GM21367 (cell line): Measurements from ENCODE around the gene SORBS1.
"Not testable (repeated sequence)": the region's sequence is repeated elsewhere in the genome, so short reads cannot be mapped to it uniquely, and the experiment has no call there.

Experiments
- ATAC-seq: cut with Tn5 transposase; IDR thresholded peaks from one replicate; pipeline ENCODE4 v1.9.1; 2021; ENCODE audit not compliant: unreplicated experiment

SORBS1 gene

DNA sequence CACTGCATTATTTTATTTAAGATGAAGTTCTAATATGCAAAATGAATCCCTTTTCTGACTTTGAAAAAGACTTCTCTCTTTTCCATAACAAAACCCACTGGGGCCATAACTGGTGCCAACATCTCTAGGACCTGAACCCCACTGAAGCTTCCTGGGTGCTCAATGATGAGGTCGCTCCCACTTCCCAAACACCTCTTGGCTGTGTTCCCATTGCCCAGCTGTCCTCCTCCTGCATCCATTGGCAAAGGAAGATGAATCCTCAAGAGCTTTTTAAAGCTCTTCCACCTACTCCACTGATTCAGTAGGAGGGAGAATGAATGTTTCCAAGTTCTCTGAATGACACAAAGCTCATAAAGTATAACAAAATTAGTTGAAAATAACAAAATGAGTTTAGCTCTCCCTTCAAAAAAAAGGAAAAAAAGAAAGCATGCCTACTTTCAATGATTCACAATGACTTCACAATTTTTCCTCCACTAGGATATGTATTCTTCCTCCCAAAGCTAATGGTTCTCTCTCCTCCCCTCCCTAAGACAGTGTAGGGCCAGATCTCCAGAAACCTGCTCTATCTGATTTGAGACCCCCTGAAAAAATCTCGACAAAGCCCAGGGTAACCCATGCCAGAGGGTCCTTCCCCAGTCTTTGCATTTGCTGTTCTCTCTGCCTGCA, 64.8 kb downstream of the SORBS1 start:
- ATAC-seq = no peak

DNA sequence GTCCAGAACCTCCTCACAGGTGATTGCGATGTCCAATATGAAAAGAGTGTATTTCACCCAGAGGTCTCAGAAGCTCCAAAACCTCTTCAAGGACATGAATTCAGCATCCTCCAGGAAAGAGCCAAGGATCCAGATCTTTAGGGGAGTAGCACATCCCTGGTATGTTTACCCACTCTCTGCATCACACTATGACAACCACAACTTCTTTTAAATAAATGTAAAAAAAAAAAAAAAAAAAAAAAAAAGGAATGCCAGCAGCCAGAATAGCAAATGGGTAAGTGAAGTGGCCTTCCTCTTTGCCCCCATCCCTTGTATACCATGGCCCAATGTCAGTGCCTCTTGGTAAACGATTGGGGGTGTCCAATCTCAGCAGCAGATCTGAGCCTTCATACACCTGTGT, 67.3 kb downstream of the SORBS1 start:
- ATAC-seq = no peak

DNA sequence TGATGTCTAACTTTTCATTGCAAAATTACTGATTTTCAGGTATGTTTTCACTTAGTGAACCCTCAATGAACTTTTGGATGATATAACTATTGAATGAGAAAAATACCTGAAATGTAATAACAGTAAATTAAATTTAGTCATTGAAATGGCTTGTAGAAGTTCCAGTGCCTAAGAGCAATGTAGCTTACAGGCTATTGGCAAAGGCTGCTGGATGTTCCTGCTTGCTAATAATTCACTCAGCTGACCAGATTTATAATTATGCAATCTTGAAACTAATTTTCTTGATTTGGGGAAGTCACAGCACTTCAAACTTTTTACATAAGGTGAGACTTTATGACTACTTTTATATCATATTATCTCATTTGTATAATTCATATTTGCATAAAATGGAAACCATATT, 73.2 kb downstream of the SORBS1 start:
- ATAC-seq = no peak

DNA sequence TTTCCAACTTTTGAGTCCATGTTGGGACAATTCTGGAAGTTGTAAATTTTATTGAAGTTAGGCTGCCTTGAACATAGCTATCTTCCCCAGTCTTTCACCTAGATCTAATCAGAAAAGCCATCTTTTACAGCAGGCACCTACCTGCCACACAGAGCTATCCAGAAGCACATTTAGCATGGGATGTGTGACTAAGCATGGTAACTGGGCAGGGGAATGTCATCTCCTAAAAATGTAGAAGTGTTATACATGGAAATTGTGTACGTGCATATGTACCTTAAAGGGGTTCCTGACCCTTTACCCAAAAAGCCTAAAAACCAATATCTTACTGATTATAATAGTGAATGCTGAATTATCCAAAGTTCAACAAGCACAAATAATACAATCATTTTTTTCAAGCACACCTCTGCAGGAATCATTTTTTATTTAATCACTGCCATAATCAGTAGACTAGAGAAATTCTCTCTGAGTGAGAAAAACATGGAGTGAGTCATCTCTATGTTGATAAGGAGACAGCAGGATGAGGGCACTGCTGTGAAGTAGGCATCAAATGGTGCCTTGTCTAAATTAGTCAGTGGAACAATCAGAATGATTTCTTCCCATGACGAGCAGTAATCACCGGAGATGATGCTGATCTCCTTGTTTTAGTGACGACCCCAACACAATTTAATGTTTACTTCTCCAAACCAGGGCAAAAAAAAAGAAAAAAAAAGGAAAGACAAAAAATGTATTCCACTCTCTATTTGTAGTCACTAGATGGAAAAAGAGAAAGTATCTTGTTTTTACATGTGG, 75.9 kb downstream of the SORBS1 start:
- ATAC-seq = no peak

DNA sequence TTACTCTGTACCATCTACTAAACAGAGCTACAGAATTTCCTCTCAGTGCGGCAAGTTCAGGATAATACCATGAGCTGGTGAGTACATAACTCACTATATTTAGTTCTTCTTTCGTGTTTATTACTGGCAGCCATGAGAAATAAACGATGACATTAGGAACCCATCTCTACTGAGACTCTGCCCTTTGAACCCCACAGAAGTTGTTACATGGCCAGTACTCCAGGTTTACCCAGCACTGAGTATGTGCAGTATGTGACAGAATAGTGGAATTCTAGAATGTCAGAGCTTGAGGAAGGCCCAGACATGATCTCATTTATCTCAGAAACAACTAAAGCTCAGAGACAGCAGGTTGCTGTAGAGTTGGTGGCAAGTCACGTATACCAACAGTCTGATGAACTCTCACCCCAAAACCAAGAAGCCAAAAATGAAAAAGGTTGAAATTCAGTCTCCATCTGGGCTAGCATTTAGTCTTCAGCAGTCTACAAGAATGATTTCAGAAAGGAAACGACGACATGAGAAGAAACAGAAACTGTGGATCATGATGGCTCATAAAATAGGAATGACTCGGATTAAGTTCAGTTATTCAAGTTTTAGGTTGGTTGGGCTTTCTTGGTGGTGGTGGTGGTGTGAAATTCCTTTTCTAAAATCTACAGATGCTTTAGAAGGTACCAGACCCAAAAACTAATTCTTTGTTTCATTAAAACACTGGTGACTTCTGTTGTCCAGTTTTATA, 78.5 kb downstream of the SORBS1 start:
- ATAC-seq = no peak

DNA sequence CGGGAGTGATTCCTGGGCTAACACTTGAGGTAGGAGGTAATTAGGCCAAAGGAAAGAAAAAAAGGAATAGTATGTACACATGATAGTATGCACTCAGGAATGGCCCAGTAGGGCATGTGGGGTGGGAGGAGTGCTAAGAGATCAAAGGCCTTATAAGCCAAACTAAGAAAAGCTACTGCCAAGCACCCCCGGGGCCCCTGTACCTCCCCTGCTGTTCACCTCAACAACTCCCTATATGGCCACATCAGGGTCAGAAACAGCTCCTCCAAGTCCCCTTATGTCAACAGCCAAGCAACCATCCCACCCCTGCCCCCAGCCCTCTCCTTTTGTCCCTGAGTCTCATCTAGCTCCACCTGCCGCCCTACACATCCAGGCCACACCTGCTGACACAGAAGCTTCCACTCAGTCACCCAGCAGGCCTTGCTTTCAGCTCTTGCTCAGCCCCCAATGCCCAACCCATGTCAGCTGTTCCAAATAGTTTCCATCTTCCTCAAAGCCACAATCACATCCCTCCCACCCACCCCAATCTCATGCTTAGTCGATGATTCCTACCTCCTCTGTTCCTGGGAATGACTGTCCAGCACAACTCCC, 80.2 kb downstream of the SORBS1 start:
- no peak for ATAC-seq

DNA sequence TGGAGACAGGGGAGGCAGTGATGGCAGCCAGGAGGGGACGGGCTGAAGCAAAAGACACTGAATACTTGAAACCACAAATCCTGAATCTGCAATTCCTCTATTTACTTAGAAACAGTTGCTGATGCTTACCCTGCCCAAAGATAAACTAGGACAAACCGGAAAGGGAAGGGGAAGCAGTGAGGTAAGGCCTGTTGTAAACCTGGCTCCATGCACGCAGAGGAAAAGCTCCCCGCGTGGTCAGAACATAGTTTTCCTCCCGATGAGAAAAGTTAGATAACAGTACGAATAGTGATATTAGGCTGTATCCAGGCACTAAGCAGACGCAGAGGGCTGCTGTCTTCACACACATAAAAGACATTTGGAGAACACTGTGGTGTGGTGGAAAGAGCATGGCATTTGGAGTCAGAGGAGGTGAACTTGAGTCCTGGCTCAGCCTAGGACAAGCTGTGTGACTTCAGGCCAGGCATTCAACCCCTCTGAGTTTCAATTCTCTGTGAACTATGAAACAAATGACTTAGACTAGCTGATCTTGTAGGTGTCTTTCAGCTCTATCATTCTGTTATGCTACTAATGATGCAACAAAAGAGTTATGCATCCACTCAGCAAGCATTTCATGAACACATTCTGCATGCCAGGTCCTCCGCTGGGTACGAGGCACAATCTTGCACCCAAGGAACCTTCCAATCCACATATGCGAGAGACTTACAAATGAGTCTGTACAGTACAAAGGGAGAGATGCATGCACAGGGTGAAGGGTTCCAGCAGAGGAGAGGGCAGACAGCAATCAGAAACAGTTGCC, 80.9 kb downstream of the SORBS1 start:
- ATAC-seq = no peak

DNA sequence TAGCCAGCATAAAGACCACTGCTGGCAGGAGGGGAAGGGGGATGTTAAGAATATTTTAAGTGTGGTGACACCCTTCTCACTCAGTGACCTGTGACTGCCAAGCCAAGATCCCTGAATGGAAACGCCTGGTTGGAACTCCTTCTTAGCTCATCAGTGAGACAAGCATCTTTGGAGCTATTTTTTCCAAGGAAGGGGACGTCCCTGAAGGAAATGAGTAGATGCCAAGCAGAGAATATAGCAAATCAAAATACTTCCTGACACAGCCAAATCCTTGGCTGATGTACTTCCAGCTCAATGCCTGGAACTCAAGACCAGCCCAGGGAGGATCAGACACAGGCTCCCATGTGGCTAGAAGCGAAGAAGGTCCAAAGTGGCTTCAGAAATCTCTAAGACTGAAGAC, 82.2 kb downstream of the SORBS1 start:
- no peak for ATAC-seq

DNA sequence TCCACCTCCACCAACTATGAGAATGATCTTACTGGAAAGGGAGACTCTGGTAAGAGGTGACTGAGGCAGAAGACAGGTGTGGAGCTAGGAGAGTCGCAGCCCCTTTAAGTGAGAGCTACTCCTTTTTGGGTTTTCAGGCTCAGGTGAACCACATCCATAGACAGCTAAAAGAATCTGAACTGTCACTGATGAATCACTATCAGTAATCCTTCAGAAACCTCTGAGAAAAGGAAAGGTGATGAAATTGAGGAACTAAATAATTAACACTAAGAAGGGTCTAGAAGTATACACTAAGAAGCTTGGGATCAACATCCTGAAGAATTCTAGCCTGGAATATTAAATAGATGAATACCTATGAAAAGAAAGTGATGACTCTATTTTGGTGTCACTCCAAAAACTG, 83.0 kb downstream of the SORBS1 start:
- no peak for ATAC-seq

DNA sequence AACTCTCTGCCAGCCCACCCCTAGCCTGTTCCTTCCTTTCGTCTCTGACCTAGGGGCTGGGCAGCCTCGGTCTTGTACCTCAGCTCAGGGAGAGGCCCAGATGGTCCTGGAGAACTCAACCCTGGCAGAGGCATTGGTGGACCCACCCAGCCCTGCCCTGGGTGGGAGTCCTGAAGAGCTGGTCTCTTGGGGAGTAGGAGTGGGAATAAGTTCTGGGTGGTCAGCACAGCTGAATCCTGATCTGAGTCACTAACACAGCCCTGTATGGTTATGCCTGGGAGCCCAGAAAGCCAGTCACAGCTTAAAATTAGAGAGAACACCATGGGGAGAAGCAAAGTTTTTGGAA, 84.0 kb downstream of the SORBS1 start:
- ATAC-seq = no peak

DNA sequence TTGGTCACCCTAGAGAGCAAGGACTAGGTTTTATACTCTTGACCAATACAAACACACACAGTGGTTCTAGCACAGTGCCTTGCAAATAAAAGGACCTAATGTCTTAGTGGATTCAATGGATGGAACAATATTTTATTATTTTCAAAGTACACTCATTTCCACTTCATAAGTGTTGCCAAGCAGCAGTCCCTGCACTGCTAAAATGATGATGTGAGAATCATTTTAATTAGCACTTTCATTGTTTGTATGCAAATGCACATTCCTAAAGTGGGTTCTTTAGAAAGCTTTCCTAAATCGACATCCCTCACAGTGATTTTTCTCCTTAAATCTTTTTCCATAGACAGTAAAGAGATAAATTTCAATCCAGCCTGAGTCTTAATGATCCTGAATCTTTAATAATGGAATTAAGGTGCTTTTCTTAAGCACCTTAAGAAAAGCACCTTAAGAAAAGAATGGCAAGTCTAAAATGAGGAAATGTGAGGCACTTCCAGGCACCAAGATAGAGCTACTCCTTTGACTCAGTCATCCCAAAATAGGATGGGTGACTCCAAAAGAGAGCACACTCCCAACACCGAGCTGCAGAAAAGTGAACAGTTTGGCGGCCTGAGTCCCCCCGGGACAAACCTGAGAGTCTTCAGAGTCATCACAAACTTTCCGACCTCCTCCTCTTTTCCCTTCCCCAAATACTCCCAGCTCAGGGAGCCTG, 84.5 kb downstream of the SORBS1 start:
- ATAC-seq = no peak

DNA sequence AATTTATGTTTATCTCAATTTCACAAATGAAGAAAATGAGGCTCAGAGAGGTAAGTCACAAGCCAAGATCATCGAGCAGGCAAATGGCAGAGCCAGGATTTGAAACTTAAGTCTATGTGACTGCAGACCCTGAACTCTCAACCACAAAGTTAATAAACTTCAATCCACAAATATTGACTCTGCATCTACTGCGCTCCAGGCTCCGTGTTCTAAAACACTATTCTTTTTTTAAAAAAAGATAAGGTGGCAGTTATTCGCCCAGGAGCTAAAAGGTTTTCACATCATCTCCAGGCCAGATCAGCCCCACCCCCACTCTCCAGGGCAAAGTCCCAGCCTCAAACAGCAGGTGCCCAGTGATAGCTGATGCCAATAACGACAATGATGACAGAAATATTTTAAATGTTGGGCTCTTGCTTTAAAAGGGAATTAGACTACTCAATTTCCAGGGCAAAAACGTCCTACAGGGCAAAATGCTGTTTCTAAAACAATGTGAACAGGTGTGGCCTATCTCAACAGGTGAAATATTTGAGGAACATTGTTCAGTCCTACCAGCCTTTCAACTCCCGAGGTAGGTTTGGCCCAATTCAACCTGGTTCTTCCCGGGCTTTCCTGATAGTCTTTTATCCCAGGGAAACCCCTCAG, 85.2 kb downstream of the SORBS1 start:
- no peak for ATAC-seq

DNA sequence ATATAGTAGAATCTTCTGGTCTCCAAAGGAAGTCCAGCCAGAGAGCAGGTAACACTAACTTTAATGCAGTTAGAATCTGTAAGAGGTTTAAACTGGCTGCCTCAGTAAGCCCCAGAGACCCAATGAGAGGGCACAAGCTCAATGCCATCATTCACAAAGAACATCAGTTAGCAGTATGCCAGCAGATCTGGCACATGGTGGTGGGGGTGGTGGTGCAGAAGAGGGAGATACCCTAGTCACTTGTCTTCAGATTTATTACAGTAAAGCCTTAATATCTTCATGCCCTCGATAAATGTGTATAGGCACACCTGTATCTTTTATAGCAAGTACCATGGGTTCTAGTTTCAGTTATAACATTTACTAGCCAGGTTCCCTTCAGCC, 86.2 kb downstream of the SORBS1 start:
- no peak for ATAC-seq

DNA sequence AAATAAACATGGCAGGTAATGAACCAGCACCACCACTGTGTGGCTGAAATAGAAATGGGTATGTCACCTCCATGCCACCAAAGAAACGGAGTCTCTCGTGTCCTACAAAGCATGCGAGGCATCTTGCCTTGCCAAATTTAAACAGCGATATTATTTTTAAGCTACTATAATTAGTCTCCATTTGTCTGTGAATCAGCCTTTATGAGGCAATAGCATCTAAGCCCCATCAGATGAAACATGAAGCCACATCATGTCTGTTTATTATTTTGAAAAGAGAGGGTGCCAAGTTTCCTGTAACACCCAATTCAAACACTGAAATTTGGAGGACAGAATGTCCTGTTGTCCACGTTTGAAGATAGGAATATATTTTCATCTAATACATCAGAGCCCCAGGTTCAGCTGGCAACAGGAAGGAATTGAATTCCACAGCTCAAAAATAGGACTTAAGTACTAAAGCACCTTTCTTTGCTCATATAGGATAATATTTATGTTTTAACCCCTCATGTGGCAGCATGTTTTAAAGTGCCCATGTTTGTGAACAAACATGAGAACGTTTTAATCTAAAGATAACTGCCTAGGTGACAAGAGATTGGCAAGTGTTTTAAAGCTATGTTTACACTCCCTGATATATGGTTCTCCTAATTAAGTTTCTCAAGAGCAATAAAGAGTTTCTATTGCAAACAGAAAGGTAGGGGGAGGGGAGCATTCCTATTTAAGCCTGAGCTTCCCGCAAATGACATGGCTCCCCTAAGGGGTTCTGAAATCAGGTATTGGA, 86.8 kb downstream of the SORBS1 start:
- ATAC-seq = no peak

DNA sequence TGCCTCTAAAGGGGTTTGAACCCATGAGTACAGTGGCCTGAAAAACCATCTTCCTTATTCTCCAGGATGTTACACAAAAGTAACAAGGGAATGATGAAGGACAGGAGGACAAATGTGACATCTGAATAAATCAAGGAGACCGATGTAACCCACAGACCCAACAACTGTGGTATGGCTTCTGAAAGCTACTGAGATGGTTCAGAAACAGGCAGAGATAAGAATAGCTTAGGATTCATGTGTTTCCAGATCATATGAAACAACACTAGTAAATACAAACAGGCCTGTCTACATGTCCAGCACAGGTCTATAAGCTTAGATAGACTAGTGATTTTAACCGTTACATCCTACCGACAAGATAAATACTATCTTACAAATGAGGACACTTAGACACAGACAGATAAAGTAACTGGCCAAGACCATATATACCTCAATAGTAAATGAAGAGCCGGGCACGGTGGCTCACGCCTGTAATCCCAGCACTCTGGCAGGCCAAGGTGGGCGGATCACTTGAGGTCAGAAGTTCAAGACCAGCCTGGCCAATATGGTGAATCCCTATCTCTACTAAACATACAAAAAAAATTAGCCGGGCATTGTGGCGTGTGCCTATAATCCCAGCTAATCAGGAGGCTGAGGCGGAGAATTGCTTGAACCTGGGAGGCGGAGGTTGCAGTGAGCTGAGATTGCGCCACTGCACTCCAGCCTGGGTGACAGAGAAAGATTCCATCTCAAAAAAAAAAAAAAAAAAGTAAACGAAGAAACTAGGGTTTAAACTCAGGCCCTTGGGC, 88.7 kb downstream of the SORBS1 start:
- no peak for ATAC-seq

DNA sequence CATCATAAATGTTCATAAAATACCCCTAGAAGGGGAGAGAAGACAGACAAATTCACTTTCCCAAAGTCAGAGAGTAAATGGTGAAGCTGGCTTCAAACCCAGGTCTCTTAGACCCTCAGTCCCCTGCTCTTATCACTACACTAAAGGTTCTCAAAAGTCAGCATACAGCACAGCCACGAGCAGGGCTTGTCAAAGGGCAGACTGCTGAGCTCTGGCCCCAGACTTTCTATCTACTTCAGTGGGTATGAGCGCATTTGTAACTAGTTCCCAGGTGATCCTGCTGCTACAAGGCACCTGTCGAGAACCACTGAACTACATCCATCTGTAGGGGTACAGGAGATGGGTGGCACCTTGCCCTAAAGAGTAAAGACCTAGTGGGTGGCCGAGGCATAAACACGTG, 91.5 kb downstream of the SORBS1 start:
- ATAC-seq = no peak

DNA sequence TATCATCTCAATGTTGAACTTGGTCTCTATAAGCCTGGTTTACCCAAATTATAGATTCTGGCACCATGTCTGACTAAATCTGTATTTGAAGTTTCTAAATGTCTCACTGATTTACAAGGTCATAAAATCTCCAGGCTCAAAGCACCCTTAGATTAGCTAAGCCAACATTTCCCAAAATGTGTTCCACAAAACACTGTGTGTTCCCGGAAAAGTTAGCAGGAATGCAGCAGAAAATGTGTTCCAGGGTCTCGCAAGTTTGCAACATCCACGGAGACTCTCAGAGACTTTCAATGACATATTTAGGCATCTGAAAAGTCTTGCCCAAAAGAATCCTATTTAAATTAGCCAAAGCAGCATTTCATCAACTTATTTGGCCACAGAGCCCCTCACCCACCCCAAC, 91.9 kb downstream of the SORBS1 start:
- no peak for ATAC-seq

DNA sequence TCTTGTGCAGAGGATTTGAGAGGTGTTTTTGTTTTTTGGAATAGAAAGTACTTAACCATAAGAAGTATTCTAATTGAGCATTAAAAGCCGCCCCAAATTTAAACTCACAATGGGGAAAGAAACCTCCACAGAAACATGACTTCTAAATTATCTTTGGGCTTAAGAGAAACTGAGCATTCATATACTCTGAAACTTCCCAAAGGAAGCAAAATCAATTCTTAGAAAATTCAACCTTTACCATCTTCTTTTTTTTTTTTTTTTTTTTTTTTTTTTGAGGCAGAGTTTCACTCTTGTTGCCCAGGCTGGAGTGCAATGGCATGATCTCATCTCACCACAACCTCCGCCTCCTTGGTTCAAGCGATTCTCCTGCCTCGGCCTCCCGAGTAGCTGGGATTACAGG, 93.5 kb downstream of the SORBS1 start:
- not testable (repeated sequence) for ATAC-seq
